ENCODE measurements around the gene ZNF101. TPM values are rescaled to one million over a fixed set of nuclear protein-coding genes. Genes with fewer than 3 reads are reported as not detected.
A peak's percentile ranks its signal among the peaks of the same experiment; 100 is the strongest.

The ZNF101 gene
- total RNA-seq, 1 donor from 2014 or later = 8.3 TPM

GRCh38 chr19:19644054-19644388, 24.6 kb upstream of the ZNF101 start:
- peaks cover 14% of the 10 kb centered on the region for H3K4me1 Mint-ChIP-seq
- no peak for DNase-seq (ENCODE audit: low spot score in 2 of 2, unreplicated experiment in 2 of 2)
- peak; percentile 30 for TF ChIP-seq CTCF (IDR thresholded peaks at IDR 0.05; ENCODE audit: unreplicated experiment)
- peaks cover 8% of the 10 kb centered on the region for H3K36me3 Mint-ChIP-seq
- no peaks in the 10 kb centered on the region for H3K27me3 Mint-ChIP-seq (ENCODE audit: low read depth)
- no peaks in the 10 kb centered on the region for H3K9me3 Mint-ChIP-seq
- peak overlapping the region; percentile 96 for H3K4me3 Mint-ChIP-seq
- H3K27ac Mint-ChIP-seq = peak overlapping the region; percentile 88

- no peak overlapping the region for H3K27ac Mint-ChIP-seq
- peaks cover 16% of the 10 kb centered on the region for H3K36me3 Mint-ChIP-seq
- no peaks in the 10 kb centered on the region for H3K27me3 Mint-ChIP-seq (ENCODE audit: low read depth)
- H3K4me1 Mint-ChIP-seq = peaks cover 14% of the 10 kb centered on the region
- no peak for TF ChIP-seq CTCF (IDR thresholded peaks at IDR 0.05; ENCODE audit: unreplicated experiment)
- no peak for DNase-seq (ENCODE audit: low spot score in 2 of 2, unreplicated experiment in 2 of 2)
- H3K4me3 Mint-ChIP-seq = no peak overlapping the region
- H3K9me3 Mint-ChIP-seq = no peaks in the 10 kb centered on the region
Measured at GRCh38 chr19:19645233-19645870, 23.3 kb upstream of the ZNF101 start.

GRCh38 chr19:19647037-19647835, 21.4 kb upstream of the ZNF101 start:
- TF ChIP-seq CTCF (IDR thresholded peaks at IDR 0.05; ENCODE audit: unreplicated experiment) = no peak
- Mint-ChIP-seq H3K36me3 (peaks cover 17% of the 10 kb centered on the region), H3K27ac (no peak overlapping the region), H3K9me3 (no peaks in the 10 kb centered on the region), H3K4me1 (peaks cover 10% of the 10 kb centered on the region), H3K27me3 (ENCODE audit: low read depth) (no peaks in the 10 kb centered on the region), H3K4me3 (no peak overlapping the region)
- DNase-seq (ENCODE audit: low spot score in 2 of 2, unreplicated experiment in 2 of 2) = no peak

- H3K36me3 Mint-ChIP-seq = peaks cover 30% of the 10 kb centered on the region
- H3K27ac Mint-ChIP-seq = no peak overlapping the region
- no peak for TF ChIP-seq CTCF (IDR thresholded peaks at IDR 0.05; ENCODE audit: unreplicated experiment)
- H3K9me3 Mint-ChIP-seq = no peaks in the 10 kb centered on the region
- H3K4me1 Mint-ChIP-seq = no peaks in the 10 kb centered on the region
- no peak overlapping the region for H3K4me3 Mint-ChIP-seq
- DNase-seq (ENCODE audit: low spot score in 2 of 2, unreplicated experiment in 2 of 2) = no peak
- no peaks in the 10 kb centered on the region for H3K27me3 Mint-ChIP-seq (ENCODE audit: low read depth)
Measured at GRCh38 chr19:19649155-19649554, 19.5 kb upstream of the ZNF101 start.

- no peaks in the 10 kb centered on the region for H3K9me3 Mint-ChIP-seq
- no peak for DNase-seq (ENCODE audit: low spot score in 2 of 2, unreplicated experiment in 2 of 2)
- H3K4me1 Mint-ChIP-seq = no peaks in the 10 kb centered on the region
- no peaks in the 10 kb centered on the region for H3K27me3 Mint-ChIP-seq (ENCODE audit: low read depth)
- TF ChIP-seq CTCF (IDR thresholded peaks at IDR 0.05; ENCODE audit: unreplicated experiment) = no peak
- H3K4me3 Mint-ChIP-seq = no peak overlapping the region
- H3K27ac Mint-ChIP-seq = no peak overlapping the region
- peaks cover 32% of the 10 kb centered on the region for H3K36me3 Mint-ChIP-seq
Measured at GRCh38 chr19:19649580-19649995, 19.1 kb upstream of the ZNF101 start.

All from mesothelial cell of epicardium (in vitro differentiated cells).